Natural killer cell (primary cell): ENCODE measurements around the gene CCDC85A. TPM values are rescaled to one million over a fixed set of nuclear protein-coding genes. Genes with fewer than 3 reads are reported as not detected.

Experiments
- ATAC-seq, 3 donors: fragments of 150-1000 bp in 2 of 3; fragments of 200-7000 bp in 1 of 3; cut with Tn5 transposase; 1 replicate in 1 of 3; 2 replicates in 2 of 3; pipeline ENCODE4 v1.10.0; 2021; ENCODE audit warnings: mild to moderate bottlenecking in 2 of 3, moderate library complexity in 2 of 3
- DNase-seq, 2 donors: peaks; one replicate each; pipeline versions ENCODE4 v3.0.0 to v3.0.0-alpha.2; 2013 to 2021; ENCODE audit warnings: mixed read lengths in 1 of 2
- H3K27ac ChIP-seq: one replicate; pipeline ENCODE4 v1.5.1; 2013; ENCODE audit warnings: mild to moderate bottlenecking, low read length
- H3K27me3 ChIP-seq: one replicate; pipeline ENCODE4 v1.6.1; 2013; ENCODE audit warnings: low read length; ENCODE audit not compliant: control insufficient read depth, insufficient read depth
- H3K36me3 ChIP-seq: one replicate; pipeline ENCODE4 v1.6.1; 2013; ENCODE audit warnings: low read length; ENCODE audit not compliant: control insufficient read depth, insufficient read depth
- H3K4me1 ChIP-seq: one replicate; pipeline ENCODE4 v1.6.1; 2013; ENCODE audit warnings: low read length; ENCODE audit not compliant: control insufficient read depth, insufficient read depth
- H3K4me3 ChIP-seq: one replicate; pipeline ENCODE4 v1.5.1; 2013; ENCODE audit warnings: low read length
- H3K9me3 ChIP-seq: one replicate; pipeline ENCODE4 v1.6.1; 2013; ENCODE audit warnings: low read length; ENCODE audit not compliant: control insufficient read depth, insufficient read depth
- H3K27ac Mint-ChIP-seq, 2 donors: one replicate each; pipeline ENCODE4 v1.8.0; 2022; ENCODE audit warnings: mild to moderate bottlenecking in 2 of 2, mixed read lengths in 2 of 2, moderate library complexity in 1 of 2
- H3K27me3 Mint-ChIP-seq, 2 donors: one replicate each; pipeline ENCODE4 v1.8.0; 2022; ENCODE audit warnings: low read depth in 2 of 2, mixed read lengths in 2 of 2
- H3K36me3 Mint-ChIP-seq: one replicate; pipeline ENCODE4 v1.8.0; 2022; ENCODE audit warnings: mixed read lengths
- H3K4me1 Mint-ChIP-seq, 2 donors: one replicate each; pipeline ENCODE4 v1.8.0; 2022; ENCODE audit warnings: mixed read lengths in 2 of 2
- H3K4me3 Mint-ChIP-seq: one replicate; pipeline ENCODE4 v1.8.0; 2022; ENCODE audit warnings: mild to moderate bottlenecking, moderate library complexity, mixed read lengths
- H3K9me3 Mint-ChIP-seq, 2 donors: one replicate each; pipeline ENCODE4 v1.8.0; 2022; ENCODE audit warnings: mixed read lengths in 2 of 2
- CTCF ChIP-seq: fragments of 200-600 bp; IDR thresholded peaks from one replicate; pipeline ENCODE4 v1.8.0; 2022; ENCODE audit warnings: antibody characterized with exemption
- WGBS: methylation state at CpG from one replicate; pipeline ENCODE4 v1.1.7; 2013; ENCODE audit warnings: missing lambda C conversion rate; ENCODE audit not compliant: insufficient coverage; 5-methylcytosine and 5-hydroxymethylcytosine counted together
- intact Hi-C: fragments of 100-400 bp; cut with micrococcal nuclease; formaldehyde crosslinking; loops from one replicate; pipeline ENCODE4 v1.14.2; 2022
- total RNA-seq, 4 donors: library from RNA; stranded (reverse); fragments of 120-200 nt in 1 of 4; gene quantifications; one replicate each; pipeline versions ENCODE4 v1.2.3 to v1.2.4, GENCODE V29; 2013 to 2022

Gene CCDC85A
- total RNA-seq, 3 donors from 2014 or later (not counting 1 experiment from before 2014, with no cell fraction given) = not detected

- ATAC-seq (no peak), DNase-seq (no peak)
- H3K4me1 Mint-ChIP-seq = no peaks in the 10 kb centered on the region
- WGBS = 68% methylated on average over 2 of the region's 2 CpGs
- no peaks in the 10 kb centered on the region for H3K27me3 ChIP-seq
- intact Hi-C loops = no loop called here
- H3K27ac Mint-ChIP-seq = no peak overlapping the region
- H3K27ac ChIP-seq = no peak overlapping the region
- H3K9me3 Mint-ChIP-seq = peaks cover 14 to 23% of the 10 kb centered on the region in 2 donors
- no peak overlapping the region for H3K4me3 Mint-ChIP-seq
- H3K36me3 Mint-ChIP-seq = peaks cover 16% of the 10 kb centered on the region
- H3K27me3 Mint-ChIP-seq = no peaks in the 10 kb centered on the region
- no peaks in the 10 kb centered on the region for H3K36me3 ChIP-seq
- H3K4me3 ChIP-seq = no peak overlapping the region
- no peaks in the 10 kb centered on the region for H3K9me3 ChIP-seq
- TF ChIP-seq CTCF = no peak
- H3K4me1 ChIP-seq = no peaks in the 10 kb centered on the region
Measured at GRCh38 chr2:56364902-56365301, 181.1 kb downstream of the CCDC85A start.

GRCh38 chr2:56369316-56369715 is 185.5 kb downstream of the CCDC85A start:
- WGBS = 83% methylated on average over 2 of the region's 2 CpGs
- Mint-ChIP-seq H3K36me3 (peaks cover 15% of the 10 kb centered on the region), H3K4me1 (no peaks in the 10 kb centered on the region)

GRCh38 chr2:56372071-56372656 is 188.4 kb downstream of the CCDC85A start:
- Histone ChIP-seq H3K4me3 (no peak overlapping the region), H3K36me3 (no peaks in the 10 kb centered on the region), H3K27ac (no peak overlapping the region), H3K9me3 (no peaks in the 10 kb centered on the region), H3K27me3 (no peaks in the 10 kb centered on the region), H3K4me1 (no peaks in the 10 kb centered on the region)
- no peaks in the 10 kb centered on the region for H3K4me1 Mint-ChIP-seq
- no peaks in the 10 kb centered on the region for H3K27me3 Mint-ChIP-seq
- H3K4me3 Mint-ChIP-seq = no peak overlapping the region
- intact Hi-C loops = no loop called here
- peaks cover 0 to 16% of the 10 kb centered on the region in 2 donors for H3K9me3 Mint-ChIP-seq
- 97% methylated on average over 5 of the region's 6 CpGs for WGBS
- no peak for ATAC-seq
- H3K27ac Mint-ChIP-seq = no peak overlapping the region
- H3K36me3 Mint-ChIP-seq = peaks cover 3% of the 10 kb centered on the region
- TF ChIP-seq CTCF = no peak
- DNase-seq = no peak

More at GRCh38 chr2:56369316-56369715, 185.5 kb downstream of the CCDC85A start:
- Mint-ChIP-seq H3K27ac (no peak overlapping the region), H3K27me3 (no peaks in the 10 kb centered on the region), H3K4me3 (no peak overlapping the region), H3K9me3 (peaks cover 7 to 18% of the 10 kb centered on the region in 2 donors)
- Histone ChIP-seq H3K4me3 (no peak overlapping the region), H3K27me3 (no peaks in the 10 kb centered on the region), H3K36me3 (no peaks in the 10 kb centered on the region), H3K9me3 (no peaks in the 10 kb centered on the region), H3K4me1 (no peaks in the 10 kb centered on the region), H3K27ac (no peak overlapping the region)
- ATAC-seq (no peak), DNase-seq (no peak)
- no peak for TF ChIP-seq CTCF
- intact Hi-C loops = no loop called here

GRCh38 chr2:56375251-56375650 is 191.5 kb downstream of the CCDC85A start:
- intact Hi-C loops = no loop called here
- H3K4me3 ChIP-seq = no peak overlapping the region
- H3K36me3 ChIP-seq = no peaks in the 10 kb centered on the region
- H3K4me1 Mint-ChIP-seq = no peaks in the 10 kb centered on the region
- whole genome bisulfite sequencing = no CpG with 5 or more reads among the region's 1 CpG
- ATAC-seq = no peak
- no peak for DNase-seq
- no peak overlapping the region for H3K27ac ChIP-seq
- no peak overlapping the region for H3K27ac Mint-ChIP-seq
- no peaks in the 10 kb centered on the region for H3K4me1 ChIP-seq
- no peak for TF ChIP-seq CTCF
- no peak overlapping the region for H3K4me3 Mint-ChIP-seq
- H3K36me3 Mint-ChIP-seq = no peaks in the 10 kb centered on the region
- H3K9me3 Mint-ChIP-seq = peaks cover 0 to 11% of the 10 kb centered on the region in 2 donors
- no peaks in the 10 kb centered on the region for H3K9me3 ChIP-seq
- no peaks in the 10 kb centered on the region for H3K27me3 ChIP-seq
- H3K27me3 Mint-ChIP-seq = no peaks in the 10 kb centered on the region
